Activated CD4-positive, alpha-beta T cell treated with anti-CD3 and anti-CD28 coated beads, Interleukin-2, amount 50 U/mL, for 1 hour (primary cell): ENCODE measurements around the gene CMIP.

ENCODE experiments used
- DNase-seq: peaks from one replicate; pipeline ENCODE4 v3.0.0-alpha.2; 2020

CMIP gene

DNA sequence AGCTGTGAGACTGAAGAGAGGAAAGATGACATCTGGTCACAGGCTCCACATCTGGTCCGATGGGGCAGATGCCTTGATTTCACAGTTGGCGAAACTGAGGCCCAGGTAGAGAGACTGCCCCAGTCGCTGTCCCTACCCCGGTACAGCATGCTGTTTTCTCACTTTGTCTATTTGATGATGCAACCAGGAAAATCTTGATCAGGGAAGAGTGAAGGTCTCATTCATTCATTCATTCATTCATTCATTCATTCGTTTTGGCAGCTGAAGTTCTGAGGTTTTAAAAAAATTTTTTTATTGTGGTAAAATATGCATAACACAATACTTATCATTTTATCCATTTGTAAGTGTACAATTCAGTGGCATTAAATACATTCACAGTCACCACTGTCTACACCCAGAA, 19.7 kb downstream of the CMIP start:
- DNase-seq: no peak

DNA sequence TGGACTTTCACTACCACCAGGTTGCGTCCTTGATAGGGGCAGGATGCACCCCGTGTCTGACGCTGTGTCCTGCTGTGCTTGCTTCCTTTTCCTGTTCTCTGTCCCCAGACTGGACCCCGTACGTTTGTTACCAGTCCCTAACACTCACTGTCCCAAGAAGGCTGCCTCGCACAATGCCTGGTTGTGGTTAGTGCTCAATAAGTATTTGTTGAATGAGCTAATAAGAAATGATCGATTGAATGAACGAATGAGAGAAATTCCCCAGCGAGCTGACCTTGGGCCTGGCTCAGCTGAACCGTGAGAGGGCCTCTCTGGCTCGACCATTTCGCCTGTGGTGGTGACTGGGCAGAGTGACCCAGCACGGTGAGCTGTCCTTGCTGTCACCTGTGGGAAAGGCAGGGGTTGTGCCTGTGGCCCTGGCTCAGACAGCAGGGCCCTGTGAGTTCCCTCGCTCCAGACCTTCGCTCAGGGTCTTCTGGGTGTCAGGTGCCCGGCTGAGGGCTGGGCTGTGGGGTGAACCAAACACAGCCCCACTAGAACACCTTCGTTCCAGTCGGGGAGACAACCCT, 20.9 kb downstream of the CMIP start:
- DNase-seq: no peak

DNA sequence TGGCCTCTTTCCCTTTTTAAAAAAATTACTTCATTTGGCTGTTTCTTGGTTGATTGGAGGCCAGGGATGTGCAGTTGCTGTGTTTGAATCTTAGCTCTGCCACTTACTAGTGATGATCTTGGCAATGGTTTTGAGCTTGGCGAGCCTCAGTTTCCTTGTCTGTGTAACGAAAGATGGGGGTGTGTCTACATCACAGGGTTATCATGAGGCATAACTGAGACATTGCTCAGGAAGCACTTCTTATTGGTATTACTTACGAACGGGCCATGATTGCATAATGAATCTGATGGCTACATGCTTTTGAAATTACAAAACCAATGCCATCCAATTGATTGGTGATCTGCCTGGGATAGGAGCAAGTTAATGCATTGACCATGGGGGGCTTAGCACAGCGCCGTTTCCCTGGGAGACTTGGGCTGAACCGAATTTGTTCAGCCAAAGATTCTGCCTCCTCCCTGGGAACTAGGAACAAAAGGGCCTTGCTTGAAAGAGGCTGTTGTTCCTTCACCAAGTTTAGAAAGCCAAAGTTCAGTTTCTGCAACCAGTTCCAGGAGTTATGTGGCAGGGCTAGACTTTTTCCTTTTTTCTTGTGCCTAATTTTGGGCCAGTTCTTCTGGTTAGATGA, 21.9 kb downstream of the CMIP start:
- DNase-seq: no peak

DNA sequence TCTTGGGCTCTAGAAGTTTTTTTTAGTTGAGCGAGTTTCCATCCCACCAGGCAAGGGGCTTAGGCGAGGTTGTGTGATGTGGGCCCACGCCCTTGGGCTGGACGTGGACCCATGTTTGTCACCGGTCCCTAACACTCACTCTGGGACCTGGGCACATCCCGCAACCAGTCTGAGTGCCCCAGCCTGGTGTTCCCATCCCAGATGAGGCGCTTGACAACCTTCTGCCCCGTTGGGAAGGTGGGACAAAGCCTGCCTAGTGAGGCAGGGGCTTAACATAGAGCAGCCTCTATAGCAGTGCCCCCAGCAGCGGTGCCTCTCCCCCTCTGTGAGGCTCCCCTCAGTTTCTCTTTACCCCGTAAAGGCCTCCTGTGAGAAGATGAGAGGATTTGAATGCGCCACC, 22.5 kb downstream of the CMIP start:
- DNase-seq: no peak

DNA sequence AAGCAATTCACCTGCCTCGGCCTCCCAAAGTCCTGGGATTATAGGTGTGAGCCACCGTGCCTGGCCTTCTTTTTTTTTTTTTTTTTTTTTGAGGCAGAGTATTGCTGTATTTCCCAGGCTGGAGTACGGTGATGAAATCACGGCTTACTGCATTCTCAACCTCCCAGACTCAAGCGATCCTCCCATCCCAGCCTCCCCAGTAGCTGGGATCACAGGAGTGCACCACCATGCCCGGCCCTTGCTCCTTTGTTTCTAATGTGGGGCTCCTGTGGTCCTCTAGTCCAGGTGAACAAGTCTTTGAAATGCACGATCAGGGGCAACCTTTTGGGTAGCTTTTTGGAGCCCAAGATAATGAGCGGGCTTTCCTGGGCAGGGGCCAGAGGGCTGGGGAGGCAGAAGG, 23.2 kb downstream of the CMIP start:
- DNase-seq: no peak

DNA sequence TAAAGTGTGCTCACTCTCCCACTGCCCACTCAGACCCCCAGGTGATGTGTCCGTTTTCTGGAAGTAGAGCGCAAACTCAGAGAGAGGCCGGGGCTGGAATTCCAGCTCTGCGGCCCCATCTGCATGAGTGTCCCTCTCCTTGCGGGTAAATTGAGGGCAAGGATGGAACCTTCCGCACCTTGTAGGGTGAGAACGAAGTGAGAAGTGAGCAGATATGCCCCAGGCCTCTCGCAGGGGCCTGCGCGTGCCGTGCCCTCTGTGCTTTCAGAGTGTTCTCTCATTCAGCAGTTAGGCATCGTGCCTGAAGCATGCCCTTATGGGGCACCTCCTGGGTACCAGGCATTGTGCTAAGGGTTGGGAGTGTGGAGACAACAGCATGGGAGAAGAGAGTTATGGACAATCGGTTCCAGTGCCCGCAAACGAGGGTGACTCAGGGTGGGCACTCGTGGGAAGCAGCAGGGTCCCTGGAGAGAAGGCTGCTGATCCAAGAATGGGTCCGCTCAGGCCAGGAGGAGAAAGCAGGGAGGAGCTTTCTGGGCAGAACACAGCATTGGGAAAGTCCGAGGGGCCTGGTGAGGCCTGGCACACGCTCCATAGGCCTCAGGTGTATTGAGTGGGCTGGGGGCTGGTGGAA, 23.8 kb downstream of the CMIP start:
- DNase-seq: no peak

DNA sequence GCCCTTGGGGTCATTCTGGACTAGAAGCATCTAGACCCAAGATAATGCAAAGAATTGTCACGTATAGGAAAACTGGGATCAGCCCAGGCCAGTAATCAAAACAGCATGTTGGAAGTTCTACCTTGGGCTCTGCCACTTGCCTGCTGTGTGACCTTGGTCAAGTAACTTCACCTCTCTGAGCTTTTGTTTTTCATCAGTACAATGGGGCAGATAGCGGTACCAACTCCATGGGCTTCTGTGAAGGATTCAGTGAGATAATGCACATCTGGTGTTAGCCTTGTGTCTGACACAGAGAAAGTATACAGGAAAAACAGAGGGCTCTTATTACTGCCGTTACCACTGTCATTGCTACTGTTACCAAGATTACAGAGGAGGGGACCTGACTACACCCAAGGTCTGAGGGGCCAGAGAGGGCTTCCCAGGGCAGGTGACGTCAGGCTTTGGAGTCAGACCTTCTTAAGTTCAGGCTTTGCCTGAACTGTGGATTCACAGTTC, 24.6 kb downstream of the CMIP start:
- no peak for DNase-seq

DNA sequence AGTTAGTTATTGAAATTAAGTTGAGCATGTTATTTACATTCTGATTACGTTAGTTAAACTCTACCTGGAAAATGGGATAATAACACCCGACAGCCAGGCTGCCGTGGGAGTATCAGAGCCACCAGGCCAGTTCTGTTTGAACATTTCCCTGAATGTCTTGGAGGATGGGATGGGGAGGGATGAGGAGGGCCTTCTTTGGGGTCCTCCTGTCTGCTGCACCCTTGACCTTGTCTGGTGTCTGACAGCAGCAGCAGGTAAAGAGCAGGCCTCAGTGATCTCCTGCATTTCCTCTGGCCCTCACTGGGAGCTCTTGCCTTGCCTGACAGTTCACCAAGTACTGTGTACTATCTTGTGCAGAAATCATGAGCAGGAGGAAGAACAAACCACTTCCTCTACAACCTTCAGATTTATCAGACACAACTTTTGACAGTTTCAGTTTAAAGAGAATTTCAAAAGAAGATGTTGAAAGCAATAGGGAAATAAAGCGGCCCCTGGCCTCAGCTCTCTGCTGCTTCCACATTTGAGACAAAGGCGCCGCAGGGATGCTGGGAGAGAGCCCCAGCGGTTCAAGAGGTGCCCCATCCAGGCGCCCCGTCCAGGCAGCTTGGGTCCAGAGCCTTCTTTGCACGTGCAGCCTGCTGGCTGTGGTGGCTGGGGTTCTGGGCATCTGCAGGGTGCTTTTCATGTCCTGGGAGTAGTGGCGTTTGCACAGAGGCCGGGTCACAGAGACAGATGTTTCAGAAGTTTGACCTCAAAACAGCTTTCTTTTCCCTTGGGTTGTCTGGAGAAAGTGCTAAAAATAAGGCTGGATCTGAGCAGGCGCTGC, 25.3 kb downstream of the CMIP start:
- DNase-seq: peak; percentile 24

DNA sequence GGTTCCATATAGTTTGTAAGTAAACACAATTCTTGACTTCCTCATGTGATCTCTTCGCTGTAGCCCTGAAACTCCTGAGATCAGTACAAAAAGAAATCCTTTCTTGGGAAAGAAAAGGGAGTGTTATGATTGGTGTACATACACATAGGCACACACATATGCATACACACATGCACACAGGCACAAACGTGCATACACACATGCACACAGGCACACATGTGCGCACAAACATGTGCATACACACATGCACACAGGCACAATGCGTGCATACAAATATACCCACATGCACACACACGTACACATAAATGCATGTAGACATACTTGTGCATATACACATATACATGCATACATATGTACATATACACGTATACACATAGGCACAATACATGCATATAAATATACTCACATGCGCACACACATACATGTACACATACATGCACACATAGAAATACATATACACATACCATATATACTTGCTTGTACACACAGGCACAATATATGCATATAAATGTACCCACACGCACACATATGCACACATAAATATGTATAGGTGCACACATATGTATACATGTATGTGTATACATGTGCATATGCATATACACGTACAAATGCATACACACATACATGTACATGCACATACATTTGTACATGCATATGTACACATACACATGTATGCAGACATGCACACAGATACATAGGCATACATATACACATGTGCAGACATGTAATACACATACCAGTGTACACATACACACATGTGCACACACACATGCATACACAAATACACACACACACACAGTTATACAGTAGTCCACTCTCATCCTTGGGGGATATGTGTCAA, 26.4 kb downstream of the CMIP start:
- no peak for DNase-seq

DNA sequence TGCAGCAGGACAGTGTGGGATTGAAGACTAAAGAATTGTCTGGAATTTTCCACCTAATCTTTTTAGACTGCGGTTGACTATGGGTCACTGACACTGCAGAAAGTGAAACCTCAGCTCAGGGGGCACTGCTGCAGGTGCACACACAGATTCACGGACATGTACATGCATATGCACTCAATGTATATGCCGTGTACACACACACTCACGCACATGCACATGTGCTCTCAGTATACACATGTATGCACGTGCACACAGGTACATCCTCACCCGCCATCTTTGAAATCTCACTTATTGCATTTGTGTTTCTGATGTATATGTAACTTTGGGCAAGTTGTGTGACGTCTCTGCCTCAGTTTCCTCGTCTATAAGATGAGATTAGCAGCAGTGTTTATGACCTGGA, 27.3 kb downstream of the CMIP start:
- DNase-seq: no peak

DNA sequence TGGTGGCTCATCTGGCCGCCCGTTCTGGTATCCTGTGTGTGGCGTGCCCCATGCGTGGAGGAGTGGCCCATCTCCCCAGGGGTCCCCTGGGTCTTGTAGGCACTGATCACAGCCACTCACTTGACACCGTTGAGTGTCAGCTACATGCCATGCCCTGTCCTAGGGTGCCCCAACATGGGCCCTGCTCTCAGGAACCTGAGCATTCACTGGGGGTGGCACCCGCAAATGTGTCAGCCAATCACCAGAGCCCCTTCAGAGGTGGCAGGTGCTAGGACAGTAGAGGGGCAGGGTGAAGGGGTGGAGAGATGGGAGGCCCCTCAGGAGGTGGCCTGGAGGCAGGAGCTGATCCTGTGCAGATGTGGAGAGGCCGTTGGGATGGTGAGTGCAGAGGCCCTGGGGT, 27.8 kb downstream of the CMIP start:
- no peak for DNase-seq

DNA sequence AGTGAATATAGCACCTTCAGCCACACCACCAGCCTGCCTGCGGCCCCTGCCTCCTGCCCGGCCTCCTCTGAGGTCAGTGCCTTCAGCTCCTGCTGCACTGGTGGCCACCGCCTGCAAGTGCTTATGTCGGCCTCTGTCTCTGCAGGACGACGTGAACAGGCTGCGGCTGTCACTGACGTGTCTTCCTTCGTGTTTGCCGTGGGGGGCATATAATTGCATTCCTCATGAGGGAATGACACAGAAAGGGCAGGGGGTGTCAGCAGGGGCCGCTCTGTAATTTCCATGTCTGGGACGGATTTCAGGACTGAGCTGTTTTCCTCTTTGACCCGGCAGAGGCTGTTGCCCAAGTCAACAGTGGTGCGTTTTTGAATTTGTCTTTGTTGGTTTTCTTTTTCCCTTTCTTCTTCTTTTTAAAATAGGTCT, 28.5 kb downstream of the CMIP start:
- DNase-seq: no peak

DNA sequence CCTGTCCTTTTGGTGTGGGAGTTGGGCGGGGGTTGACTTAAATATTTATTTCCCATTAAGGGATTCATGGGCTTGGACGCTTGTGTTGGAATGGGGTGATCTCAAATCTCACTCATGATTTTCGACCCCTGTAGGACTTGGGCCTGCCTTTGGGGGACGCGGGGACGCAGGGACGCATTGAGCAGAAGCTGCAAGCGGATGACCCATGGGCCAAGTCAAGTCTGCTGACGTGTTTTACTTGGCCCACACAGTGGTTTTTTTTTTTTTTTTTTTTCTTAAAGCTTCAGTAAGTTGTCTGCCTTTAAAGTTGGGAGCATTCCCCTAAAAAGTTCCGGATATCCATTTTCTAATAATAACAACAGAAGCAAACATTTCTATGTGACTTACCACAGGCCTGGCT, 28.9 kb downstream of the CMIP start:
- no peak for DNase-seq

DNA sequence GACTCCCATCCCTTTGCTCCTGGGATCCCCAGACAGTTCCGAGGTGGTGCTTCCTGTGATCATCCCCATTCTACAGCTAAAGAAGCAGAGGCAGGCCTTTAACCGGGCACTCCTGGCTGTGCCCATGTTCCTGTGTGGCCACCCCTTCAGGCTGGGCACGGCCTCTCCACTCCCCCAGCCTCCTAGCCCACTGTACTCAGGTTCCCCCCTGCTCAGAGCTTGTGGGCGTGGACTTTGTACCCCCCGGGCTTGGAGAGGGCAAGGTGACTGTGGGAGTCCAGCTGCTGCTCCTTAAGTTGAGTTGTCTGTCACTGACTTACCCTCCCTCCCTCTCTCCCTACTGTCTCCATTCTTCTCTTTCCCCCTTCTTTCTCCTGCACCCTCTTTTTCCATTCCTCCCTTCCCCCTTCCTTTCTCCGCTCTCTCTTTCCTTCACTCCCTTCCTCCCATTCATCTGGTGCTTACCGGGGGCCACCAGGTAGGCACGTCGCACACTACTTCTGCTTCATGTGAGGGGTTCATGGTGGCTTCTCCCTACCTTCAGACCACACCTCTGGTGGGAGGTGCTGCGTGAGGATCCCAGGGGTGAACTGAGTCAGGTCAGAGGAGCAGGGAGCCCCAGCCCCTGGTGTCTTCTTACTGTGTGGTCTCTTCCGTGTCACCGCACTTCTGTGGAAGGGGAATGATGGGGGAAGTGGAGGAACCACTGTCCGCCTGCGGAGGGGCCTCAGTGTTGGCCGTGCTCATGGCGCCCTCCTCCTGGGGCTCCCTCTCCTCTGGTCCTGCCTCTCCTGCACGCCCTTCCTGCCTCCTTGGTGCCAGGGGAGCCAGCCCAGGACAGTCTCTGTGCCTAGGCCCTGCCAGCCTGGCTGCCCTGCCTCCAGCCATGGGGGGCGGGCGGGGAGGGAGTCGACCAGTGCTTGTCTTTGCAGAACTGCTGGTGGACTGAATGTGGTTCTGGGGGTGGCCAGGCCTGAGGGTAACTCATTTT, 29.7 kb downstream of the CMIP start:
- DNase-seq: no peak

DNA sequence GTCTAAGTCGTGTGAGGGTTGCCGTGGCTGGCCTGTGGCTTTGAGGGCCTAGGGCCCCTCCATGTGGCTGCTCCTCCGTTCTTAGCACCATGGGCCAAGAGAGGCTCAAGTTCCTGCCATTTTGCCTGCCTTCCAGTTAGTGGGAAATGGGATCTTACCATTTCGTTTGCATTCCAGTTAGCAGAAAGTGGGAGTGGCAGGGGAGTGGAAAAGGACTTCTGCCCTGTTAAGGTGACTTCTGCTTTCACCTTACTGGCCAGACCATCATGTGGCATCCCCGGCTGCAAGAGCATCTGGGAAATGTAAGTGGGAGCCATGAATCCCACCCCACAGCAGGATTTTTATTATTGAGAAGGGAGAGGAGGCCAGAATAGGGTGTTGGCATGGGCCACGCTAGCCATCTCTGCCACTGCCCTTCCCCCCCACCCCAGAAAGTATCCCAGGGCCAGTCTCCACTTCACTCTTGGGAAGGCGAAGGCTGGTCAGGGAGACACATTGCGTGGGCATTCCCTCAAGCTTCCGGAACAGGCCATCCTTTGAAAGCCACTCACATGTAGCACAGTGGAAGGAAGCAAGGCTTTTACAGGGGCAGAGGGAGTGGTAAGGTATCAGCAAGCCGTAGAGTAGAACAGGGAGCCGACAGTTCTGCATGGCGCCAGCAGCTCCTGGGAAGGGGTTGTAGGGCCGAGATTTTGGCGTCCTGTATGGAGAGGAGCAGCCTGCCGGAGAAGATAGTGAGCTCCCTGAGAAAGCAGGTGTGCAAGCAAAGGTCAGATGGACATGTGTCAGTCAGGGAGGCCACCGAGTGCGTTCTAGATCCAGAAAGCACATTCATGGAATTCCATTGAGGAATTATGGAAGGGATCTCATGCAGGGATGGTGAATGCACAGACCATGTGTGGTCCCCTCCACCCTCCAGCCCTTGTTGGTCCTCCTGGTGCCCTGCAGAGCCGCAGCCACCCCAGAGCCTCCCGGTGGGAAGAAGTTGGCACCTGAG, 33.4 kb downstream of the CMIP start:
- DNase-seq: no peak

DNA sequence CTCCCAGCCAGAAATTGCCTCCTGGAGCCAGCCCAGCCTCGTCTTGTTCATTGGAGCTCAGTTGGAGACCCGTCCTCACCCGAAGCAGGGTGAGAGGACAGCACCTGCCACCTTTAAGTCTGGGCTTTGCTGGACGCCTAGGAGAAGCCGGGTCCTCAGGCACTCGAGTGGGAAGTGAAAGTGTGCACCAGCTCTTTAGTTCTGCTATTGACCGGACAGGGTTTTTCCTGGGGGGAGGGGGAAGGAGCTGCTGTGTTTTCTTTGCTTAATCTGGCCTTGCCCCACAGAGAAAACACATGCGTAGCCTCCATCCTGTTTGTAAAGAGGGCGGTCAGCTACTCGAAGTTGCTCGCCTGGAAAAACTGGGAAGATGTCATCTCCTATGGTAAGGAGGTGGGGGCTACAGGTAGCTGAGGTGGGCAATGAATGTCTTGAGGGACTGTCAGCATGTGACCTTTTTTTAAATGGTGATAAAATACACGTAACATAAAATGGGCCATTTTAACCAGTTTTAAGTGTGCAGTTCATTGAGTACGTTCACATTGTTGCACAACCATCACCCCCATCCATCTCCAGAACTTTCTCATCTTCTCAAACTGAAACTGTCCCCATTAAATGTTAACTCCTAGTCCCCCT, 34.4 kb downstream of the CMIP start:
- DNase-seq: no peak

DNA sequence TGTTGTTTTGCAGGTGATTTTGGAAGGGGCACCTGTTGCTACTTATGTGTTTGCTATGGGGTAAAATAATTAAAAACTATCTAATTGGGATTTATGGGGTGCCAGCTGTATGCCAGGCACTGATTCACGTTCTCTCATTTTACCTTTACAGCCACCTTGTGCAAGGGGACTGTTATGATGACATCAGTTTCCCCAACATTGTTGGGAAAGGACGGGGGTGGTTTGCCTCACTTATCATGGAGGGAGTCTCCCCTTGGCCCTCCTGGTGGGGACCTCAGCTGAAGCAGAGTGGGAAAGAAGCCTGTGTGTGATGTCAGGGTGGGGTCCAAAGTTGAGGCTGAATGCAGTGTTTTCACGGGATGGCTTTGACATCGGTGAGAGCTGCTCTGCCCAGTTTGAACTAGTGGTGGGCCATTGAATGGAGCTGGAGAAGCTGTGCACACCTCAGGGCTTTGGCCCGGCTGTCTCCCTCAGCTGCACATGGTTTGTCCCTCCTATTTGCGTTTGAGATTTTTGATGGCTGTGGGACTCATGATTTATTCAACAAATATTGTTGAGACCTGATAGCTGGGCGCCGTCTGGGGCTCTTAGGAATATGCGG, 36.1 kb downstream of the CMIP start:
- no peak for DNase-seq

DNA sequence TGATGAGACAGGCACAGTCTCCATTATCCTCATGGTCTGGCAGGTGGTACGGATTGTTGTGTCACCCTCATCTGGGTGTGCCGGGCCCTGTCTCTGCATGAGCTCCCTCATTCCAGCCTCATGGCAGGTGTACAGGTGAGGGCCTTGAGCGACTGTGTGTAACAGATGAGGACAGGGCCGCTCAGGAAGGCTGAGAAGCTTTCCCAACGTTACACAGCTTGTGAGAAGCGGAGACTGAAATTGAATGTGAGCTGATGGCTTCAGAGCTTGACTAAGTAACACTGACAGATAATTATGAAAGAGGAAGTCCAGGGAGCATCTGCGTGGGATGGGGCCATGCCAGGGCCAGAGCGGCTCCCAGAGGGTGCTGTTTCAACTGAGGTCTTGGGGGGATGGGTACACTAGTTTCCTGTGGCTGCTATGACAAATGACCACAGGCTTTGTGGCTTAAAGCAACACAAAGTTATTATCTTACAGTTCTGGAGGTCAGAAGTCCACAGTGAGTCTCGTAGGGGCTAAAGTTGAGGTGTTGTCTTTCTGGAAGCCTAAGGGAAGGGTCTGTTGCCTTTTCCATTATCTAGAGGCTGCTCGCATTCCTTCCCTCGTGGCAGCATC, 36.7 kb downstream of the CMIP start:
- no peak for DNase-seq
